ENCODE results near the gene PUS3. TPM values are rescaled to one million over a fixed set of nuclear protein-coding genes. Genes with fewer than 3 reads are reported as not detected.

PUS3 gene
- total RNA-seq, 1 experiment from 2014 or later: 22.4 TPM

DNA sequence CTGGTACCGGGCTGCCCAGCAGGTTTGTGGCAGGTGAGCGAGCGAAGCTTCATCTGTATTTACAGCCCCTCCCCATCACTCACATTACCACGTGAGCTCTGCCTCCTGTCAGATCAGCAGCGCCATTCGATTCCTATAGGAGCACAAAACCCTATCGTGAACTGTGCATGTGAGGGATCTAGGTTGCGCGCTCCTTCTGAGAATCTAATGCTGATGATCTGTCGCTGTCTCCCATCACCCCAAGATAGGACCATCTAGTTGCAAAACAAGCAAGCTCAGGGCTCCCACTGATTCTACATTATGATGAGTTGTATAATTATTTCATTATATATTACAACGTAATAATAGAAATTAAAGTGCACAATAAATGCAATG, 27.1 kb upstream of the PUS3 start:
- DNase-seq: no peak
- Histone ChIP-seq H3K36me3 (ENCODE audit: control insufficient read depth, insufficient read depth, low read length) (no peaks in the 10 kb centered on the region), H3K4me3 (ENCODE audit: low read depth, low read length) (no peak overlapping the region), H3K9me3 (no peaks in the 10 kb centered on the region), H3K27me3 (replicated peaks; ENCODE audit: control insufficient read depth, insufficient read depth, low read length) (no peaks in the 10 kb centered on the region), H3K4me1 (no peaks in the 10 kb centered on the region)
- ChIA-PET CTCF (no interaction called here), POLR2A (no interaction called here)
- no peaks in the 10 kb centered on the region for H3K36me3 Mint-ChIP-seq (ENCODE audit: insufficient read depth, unreplicated experiment)
- intact Hi-C loops (cut with micrococcal nuclease; ENCODE audit: unreplicated experiment): no loop called here
- no peaks in the 10 kb centered on the region for H3K4me1 Mint-ChIP-seq (ENCODE audit: low read depth, unreplicated experiment)
- BruUV-seq (replicated peaks): no TSS peak
- no peaks in the 10 kb centered on the region for H3K9me3 Mint-ChIP-seq (ENCODE audit: unreplicated experiment)
- H3K27ac Mint-ChIP-seq (ENCODE audit: unreplicated experiment): no peak overlapping the region
- no peak overlapping the region for H3K4me3 Mint-ChIP-seq (ENCODE audit: unreplicated experiment)
- H3K27me3 Mint-ChIP-seq (ENCODE audit: insufficient read depth, unreplicated experiment): peaks cover 15% of the 10 kb centered on the region
- TF ChIP-seq, protein P1, sequence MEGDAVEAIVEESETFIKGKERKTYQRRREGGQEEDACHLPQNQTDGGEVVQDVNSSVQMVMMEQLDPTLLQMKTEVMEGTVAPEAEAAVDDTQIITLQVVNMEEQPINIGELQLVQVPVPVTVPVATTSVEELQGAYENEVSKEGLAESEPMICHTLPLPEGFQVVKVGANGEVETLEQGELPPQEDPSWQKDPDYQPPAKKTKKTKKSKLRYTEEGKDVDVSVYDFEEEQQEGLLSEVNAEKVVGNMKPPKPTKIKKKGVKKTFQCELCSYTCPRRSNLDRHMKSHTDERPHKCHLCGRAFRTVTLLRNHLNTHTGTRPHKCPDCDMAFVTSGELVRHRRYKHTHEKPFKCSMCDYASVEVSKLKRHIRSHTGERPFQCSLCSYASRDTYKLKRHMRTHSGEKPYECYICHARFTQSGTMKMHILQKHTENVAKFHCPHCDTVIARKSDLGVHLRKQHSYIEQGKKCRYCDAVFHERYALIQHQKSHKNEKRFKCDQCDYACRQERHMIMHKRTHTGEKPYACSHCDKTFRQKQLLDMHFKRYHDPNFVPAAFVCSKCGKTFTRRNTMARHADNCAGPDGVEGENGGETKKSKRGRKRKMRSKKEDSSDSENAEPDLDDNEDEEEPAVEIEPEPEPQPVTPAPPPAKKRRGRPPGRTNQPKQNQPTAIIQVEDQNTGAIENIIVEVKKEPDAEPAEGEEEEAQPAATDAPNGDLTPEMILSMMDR (IDR thresholded peaks at IDR 0.05; ENCODE audit: insufficient read depth in 1 of 2, low read depth in 1 of 2, low read length in 1 of 2, severe bottlenecking in 1 of 2, unreplicated experiment in 1 of 2): no peak

GRCh38 chr11:125929445-125930075, 26.6 kb upstream of the PUS3 start:
- ChIA-PET CTCF (no interaction called here), POLR2A (no interaction called here)
- intact Hi-C loops (cut with micrococcal nuclease; ENCODE audit: unreplicated experiment): no loop called here
- no peaks in the 10 kb centered on the region for H3K9me3 Mint-ChIP-seq (ENCODE audit: unreplicated experiment)
- Histone ChIP-seq H3K9me3 (no peaks in the 10 kb centered on the region), H3K27me3 (replicated peaks; ENCODE audit: control insufficient read depth, insufficient read depth, low read length) (no peaks in the 10 kb centered on the region), H3K4me1 (no peaks in the 10 kb centered on the region), H3K36me3 (ENCODE audit: control insufficient read depth, insufficient read depth, low read length) (no peaks in the 10 kb centered on the region), H3K4me3 (ENCODE audit: low read depth, low read length) (no peak overlapping the region)
- TF ChIP-seq, protein P1 (IDR thresholded peaks at IDR 0.05; ENCODE audit: insufficient read depth in 1 of 2, low read depth in 1 of 2, low read length in 1 of 2, severe bottlenecking in 1 of 2, unreplicated experiment in 1 of 2): no peak
- no peaks in the 10 kb centered on the region for H3K4me1 Mint-ChIP-seq (ENCODE audit: low read depth, unreplicated experiment)
- H3K27me3 Mint-ChIP-seq (ENCODE audit: insufficient read depth, unreplicated experiment): peaks cover 15% of the 10 kb centered on the region
- H3K27ac Mint-ChIP-seq (ENCODE audit: unreplicated experiment): no peak overlapping the region
- no peak overlapping the region for H3K4me3 Mint-ChIP-seq (ENCODE audit: unreplicated experiment)
- no peak for DNase-seq
- no peaks in the 10 kb centered on the region for H3K36me3 Mint-ChIP-seq (ENCODE audit: insufficient read depth, unreplicated experiment)
- no TSS peak for BruUV-seq (replicated peaks)

DNA sequence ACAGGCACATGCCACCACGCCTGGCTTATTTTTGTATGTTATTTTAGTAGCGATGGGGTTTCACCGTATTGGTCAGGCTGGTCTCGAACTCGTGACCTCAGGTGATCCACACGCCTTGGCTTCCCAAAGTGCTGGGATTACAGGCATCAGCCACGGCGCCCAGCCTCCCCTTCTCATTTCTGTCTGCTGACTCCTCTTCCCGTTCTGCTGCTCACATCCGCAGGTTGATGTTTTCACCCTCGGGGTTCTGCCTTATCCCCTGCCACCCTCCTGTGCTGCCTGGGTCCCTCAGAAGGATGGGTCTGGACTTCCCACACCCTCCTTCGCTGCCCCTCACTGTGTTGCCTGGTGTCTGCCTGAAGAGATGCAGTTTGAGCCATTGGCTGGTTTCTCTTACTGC, 23.7 kb upstream of the PUS3 start:
- H3K4me1 ChIP-seq: no peaks in the 10 kb centered on the region
- intact Hi-C loops (cut with micrococcal nuclease; ENCODE audit: unreplicated experiment): no loop called here

More for the DNA sequence above, 23.7 kb upstream of the PUS3 start:
- Histone ChIP-seq H3K36me3 (ENCODE audit: control insufficient read depth, insufficient read depth, low read length) (no peaks in the 10 kb centered on the region), H3K4me3 (ENCODE audit: low read depth, low read length) (no peak overlapping the region), H3K9me3 (no peaks in the 10 kb centered on the region), H3K27me3 (replicated peaks; ENCODE audit: control insufficient read depth, insufficient read depth, low read length) (no peaks in the 10 kb centered on the region)
- DNase-seq: no peak
- no peak overlapping the region for H3K4me3 Mint-ChIP-seq (ENCODE audit: unreplicated experiment)
- no TSS peak for BruUV-seq (replicated peaks)
- no peaks in the 10 kb centered on the region for H3K36me3 Mint-ChIP-seq (ENCODE audit: insufficient read depth, unreplicated experiment)
- ChIA-PET POLR2A (no interaction called here), CTCF (no interaction called here)
- peaks cover 18% of the 10 kb centered on the region for H3K27me3 Mint-ChIP-seq (ENCODE audit: insufficient read depth, unreplicated experiment)
- TF ChIP-seq, protein P1 (IDR thresholded peaks at IDR 0.05; ENCODE audit: insufficient read depth in 1 of 2, low read depth in 1 of 2, low read length in 1 of 2, severe bottlenecking in 1 of 2, unreplicated experiment in 1 of 2): no peak
- H3K27ac Mint-ChIP-seq (ENCODE audit: unreplicated experiment): no peak overlapping the region
- H3K9me3 Mint-ChIP-seq (ENCODE audit: unreplicated experiment): no peaks in the 10 kb centered on the region
- no peaks in the 10 kb centered on the region for H3K4me1 Mint-ChIP-seq (ENCODE audit: low read depth, unreplicated experiment)

Data from Caco-2 (cell line).